ENCODE data around the gene ESRRG.

GRCh38 chr1:216700779-216701178, 22.4 kb downstream of the ESRRG start:
- TF ChIP-seq CTCF (IDR thresholded peaks at IDR 0.05), result no peak
- no peak for TF ChIP-seq POLR2A (IDR thresholded peaks at IDR 0.05)

All from thyroid gland (tissue), 4 donors.